Measurements from ENCODE around the gene PLXNA2. TPM values are rescaled to one million over a fixed set of nuclear protein-coding genes. Genes with fewer than 3 reads are reported as not detected.

Gene PLXNA2
- total RNA-seq, 4 donors from 2014 or later = 17.2 to 29.7 (median 24.6) TPM

DNA sequence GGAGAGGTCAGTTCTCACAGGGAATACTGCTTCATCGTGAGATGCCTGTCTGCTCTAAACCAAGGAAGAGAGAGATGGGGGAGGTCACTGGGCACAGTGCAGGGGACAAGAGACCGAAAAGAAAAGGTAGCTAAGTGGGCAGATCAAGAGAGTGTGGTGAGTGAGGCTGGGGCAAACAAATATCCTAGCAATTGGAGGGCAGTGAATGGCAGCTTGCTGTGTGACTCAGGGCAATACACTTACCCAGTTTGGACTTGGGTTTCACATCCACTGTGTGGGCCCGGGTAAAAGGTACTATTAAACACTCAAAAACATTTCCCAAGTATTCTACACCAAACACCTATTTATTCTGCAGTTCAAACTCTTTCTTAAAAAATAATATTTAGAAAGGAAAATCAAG lies 10.2 kb downstream of the PLXNA2 start:
- Histone ChIP-seq H3K36me3 (no peaks in the 10 kb centered on the region), H3K4me1 (peaks cover 0 to 65% (median 15%) of the 10 kb centered on the region in 4 donors), H3K27me3 (no peaks in the 10 kb centered on the region), H3K4me3 (no peak overlapping the region), H3K27ac (no peak overlapping the region), H3K9me3 (no peaks in the 10 kb centered on the region)
- DNase-seq (ENCODE audit: low spot score in 2 of 2) = no peak
- TF ChIP-seq EP300 (IDR thresholded peaks at IDR 0.05) = no peak
- no peak for TF ChIP-seq POLR2A (IDR thresholded peaks at IDR 0.05)
- TF ChIP-seq, protein P1, sequence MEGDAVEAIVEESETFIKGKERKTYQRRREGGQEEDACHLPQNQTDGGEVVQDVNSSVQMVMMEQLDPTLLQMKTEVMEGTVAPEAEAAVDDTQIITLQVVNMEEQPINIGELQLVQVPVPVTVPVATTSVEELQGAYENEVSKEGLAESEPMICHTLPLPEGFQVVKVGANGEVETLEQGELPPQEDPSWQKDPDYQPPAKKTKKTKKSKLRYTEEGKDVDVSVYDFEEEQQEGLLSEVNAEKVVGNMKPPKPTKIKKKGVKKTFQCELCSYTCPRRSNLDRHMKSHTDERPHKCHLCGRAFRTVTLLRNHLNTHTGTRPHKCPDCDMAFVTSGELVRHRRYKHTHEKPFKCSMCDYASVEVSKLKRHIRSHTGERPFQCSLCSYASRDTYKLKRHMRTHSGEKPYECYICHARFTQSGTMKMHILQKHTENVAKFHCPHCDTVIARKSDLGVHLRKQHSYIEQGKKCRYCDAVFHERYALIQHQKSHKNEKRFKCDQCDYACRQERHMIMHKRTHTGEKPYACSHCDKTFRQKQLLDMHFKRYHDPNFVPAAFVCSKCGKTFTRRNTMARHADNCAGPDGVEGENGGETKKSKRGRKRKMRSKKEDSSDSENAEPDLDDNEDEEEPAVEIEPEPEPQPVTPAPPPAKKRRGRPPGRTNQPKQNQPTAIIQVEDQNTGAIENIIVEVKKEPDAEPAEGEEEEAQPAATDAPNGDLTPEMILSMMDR (IDR thresholded peaks at IDR 0.05) = no peak
- WGBS, 2 donors = 54 to 57% methylated on average over 3 of the region's 3 CpGs

DNA sequence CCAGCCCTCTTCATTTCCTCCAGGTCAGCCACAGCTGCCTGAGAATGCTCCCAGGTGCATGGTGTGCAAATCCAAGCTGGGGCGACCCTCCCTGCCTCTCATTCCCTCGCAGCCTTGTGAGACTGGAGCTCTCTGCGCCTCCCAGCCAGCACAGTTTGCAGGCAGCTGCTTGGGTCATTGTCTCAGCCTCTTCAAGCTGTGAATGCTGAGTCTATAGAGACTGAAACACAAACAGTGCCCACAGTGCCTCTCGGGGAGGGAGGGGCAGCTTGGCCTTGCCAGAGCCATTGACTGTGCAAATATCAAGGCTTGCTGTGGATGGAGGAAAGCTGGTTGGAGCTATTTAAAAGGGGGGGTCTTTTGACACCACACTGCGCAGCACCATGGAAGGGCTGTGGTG lies 10.6 kb downstream of the PLXNA2 start:
- Histone ChIP-seq H3K27me3 (no peaks in the 10 kb centered on the region), H3K9me3 (no peaks in the 10 kb centered on the region), H3K4me1 (peaks cover 0 to 61% (median 13%) of the 10 kb centered on the region in 4 donors), H3K4me3 (no peak overlapping the region), H3K36me3 (no peaks in the 10 kb centered on the region), H3K27ac (no peak overlapping the region)
- WGBS, 2 donors = 37 to 50% methylated on average over 5 of the region's 5 CpGs
- TF ChIP-seq, protein P1 (IDR thresholded peaks at IDR 0.05) = no peak
- no peak for TF ChIP-seq POLR2A (IDR thresholded peaks at IDR 0.05)
- TF ChIP-seq EP300 (IDR thresholded peaks at IDR 0.05) = no peak
- no peak for DNase-seq (ENCODE audit: low spot score in 2 of 2)

DNA sequence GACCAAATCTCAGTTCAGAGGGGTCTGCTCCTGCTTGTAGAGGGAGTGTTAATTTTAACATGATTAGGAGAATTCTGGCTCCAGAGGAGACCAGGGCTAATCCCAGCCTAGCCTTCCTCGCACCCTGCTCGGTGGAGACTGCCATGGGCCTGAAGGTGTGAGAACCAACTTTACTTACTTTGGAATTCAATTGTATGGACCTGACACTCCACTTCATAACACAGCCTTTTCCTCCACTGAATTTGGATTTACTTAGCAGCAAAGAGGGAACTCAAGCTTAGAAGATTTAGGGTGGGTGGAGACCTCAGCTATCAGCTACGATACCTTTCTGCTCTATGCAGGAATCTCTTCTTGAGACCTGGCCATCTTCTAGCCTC lies 11.5 kb downstream of the PLXNA2 start:
- no peaks in the 10 kb centered on the region for H3K9me3 ChIP-seq
- TF ChIP-seq POLR2A (IDR thresholded peaks at IDR 0.05) (no peak), EP300 (IDR thresholded peaks at IDR 0.05) (no peak)
- TF ChIP-seq, protein P1 (IDR thresholded peaks at IDR 0.05) = no peak
- H3K27me3 ChIP-seq = no peaks in the 10 kb centered on the region
- H3K4me1 ChIP-seq = peaks cover 0 to 67% (median 13%) of the 10 kb centered on the region in 4 donors
- no peaks in the 10 kb centered on the region for H3K36me3 ChIP-seq
- H3K27ac ChIP-seq = no peak overlapping the region
- DNase-seq (ENCODE audit: low spot score in 2 of 2) = no peak
- 86 to 94% methylated on average over 3 of the region's 3 CpGs for WGBS, 2 donors
- no peak overlapping the region for H3K4me3 ChIP-seq

DNA sequence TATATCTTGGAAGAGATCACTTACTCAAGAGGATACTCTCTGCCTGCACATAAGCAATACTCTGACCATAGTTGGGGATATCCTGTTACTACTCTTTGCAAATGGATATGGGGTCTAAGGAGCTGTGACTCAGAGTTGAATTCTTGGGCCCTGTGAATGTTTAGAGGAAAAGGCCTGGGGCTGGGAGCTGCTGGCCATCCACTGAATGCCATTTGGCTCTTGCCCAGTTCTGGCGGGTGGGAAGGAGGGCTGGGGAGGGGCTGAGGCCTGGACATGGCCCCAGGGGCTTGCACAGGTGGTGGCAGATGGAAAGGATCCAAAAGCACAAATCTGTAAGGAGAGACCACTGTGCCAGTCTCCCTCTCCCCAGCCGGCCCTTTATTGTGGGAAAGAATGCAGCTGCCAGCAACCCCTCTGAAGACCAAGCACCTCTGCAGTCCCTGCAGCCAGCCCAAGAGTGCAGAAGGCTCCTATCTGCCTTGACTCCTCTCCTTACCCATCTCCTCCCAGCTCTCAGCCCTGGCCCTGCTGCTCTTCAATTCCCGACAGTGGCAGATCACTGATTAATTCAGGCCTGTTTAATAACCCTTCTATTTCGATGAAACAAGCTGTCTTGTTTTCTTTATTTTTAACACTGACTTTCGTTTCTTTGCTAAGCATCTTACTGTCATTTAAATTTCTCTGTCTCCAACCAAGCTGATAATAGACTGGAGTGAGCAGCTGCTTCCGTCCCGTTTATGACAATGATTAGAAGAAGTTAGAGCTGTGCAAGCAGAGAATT lies 12.1 kb downstream of the PLXNA2 start:
- H3K9me3 ChIP-seq = no peaks in the 10 kb centered on the region
- H3K36me3 ChIP-seq = no peaks in the 10 kb centered on the region
- no peaks in the 10 kb centered on the region for H3K27me3 ChIP-seq
- TF ChIP-seq, protein P1 (IDR thresholded peaks at IDR 0.05) = no peak
- TF ChIP-seq POLR2A (IDR thresholded peaks at IDR 0.05) = no peak
- no peak for TF ChIP-seq EP300 (IDR thresholded peaks at IDR 0.05)
- H3K4me3 ChIP-seq = no peak overlapping the region
- DNase-seq (ENCODE audit: low spot score in 2 of 2) = no peak
- H3K27ac ChIP-seq = no peak overlapping the region
- WGBS, 2 donors = 60 to 61% methylated on average over 7 of the region's 7 CpGs
- H3K4me1 ChIP-seq = peaks cover 0 to 72% (median 14%) of the 10 kb centered on the region in 4 donors

DNA sequence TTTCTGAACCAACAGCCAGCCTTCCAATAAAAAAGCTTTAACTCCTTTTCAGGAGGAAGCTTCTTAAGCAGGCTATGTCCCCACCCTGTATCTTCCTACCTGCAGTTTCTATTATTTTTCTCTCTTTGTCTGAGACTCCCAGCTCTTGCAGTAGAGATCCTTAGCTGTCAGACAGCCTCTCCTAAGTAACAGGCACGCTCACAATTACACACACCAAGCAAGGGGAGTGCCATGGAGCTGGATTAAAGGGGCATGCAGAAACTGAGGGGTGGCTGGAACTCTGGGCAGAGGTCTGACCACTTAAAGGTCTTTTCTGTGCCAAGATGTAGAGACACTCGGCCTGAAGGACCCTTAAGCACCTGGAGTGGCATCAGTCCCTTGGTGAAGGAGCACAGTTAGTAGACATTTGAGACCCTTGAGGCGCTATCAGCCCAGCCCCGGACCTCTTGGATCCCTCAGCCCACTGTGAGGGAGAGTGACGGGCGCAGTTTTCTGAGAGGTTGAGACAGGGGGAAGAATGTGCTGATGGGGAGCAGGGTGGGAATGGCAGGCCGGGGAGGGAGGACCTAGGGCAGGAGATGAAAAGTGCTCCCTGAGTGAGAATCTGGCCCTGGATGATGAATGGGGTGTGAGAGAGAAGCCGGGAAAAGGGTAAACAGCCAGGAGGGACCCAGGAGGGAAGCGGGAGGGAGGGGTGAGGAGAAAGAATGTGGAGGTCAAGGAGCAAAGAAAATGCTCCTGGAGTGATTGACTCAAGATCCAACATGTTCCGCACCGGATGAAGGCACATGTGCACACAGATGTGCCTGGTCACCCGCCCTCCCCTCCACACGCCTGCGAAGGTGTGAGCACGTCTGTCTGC lies 13.3 kb downstream of the PLXNA2 start:
- H3K27ac ChIP-seq = no peak overlapping the region
- H3K4me3 ChIP-seq = no peak overlapping the region
- H3K4me1 ChIP-seq = peaks cover 0 to 76% (median 18%) of the 10 kb centered on the region in 4 donors
- 66 to 73% methylated on average over 15 of the region's 15 CpGs for WGBS, 2 donors
- H3K36me3 ChIP-seq = no peaks in the 10 kb centered on the region
- no peaks in the 10 kb centered on the region for H3K27me3 ChIP-seq
- no peaks in the 10 kb centered on the region for H3K9me3 ChIP-seq
- no peak for DNase-seq (ENCODE audit: low spot score in 2 of 2)
- TF ChIP-seq, protein P1 (IDR thresholded peaks at IDR 0.05) = no peak
